HG02943 (cell line): Measurements from ENCODE around the gene CFHR1.

Source experiments
- ATAC-seq: cut with Tn5 transposase; IDR thresholded peaks from one replicate; pipeline ENCODE4 v1.9.1; 2021; ENCODE audit warnings: mild to moderate bottlenecking, low read depth, moderate library complexity; ENCODE audit not compliant: unreplicated experiment

Gene CFHR1

DNA sequence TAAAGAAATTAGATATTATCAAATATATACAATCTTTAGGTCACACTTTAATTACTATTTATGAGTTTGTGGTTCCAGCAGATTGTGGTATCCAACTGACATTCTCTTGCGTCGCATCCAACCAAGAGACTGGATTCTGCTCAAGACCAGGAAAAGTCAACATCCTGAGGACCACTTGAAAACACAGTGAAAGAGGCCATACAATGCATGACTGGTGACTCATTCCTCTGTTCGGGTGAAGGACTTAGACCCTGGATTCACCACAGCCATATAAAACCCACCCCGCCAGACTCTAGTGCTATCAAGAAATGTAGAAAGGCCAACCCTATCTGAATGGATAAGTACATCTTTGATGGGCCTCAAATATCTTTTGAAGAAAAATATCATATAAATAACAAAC is 53.9 kb downstream of the CFHR1 start:
- ATAC-seq: no peak

- no peak for ATAC-seq
Observed at GRCh38 chr1:196875935-196876334, 56.4 kb downstream of the CFHR1 start.

GRCh38 chr1:196877964-196878363 is 58.4 kb downstream of the CFHR1 start:
- no peak for ATAC-seq
